ENCODE results near the gene IQUB.
"Not testable (repeated sequence)": the region's sequence is repeated elsewhere in the genome, so short reads cannot be mapped to it uniquely, and the experiment has no call there.

The IQUB gene

GRCh38 chr7:123485187-123485586 lies 49.2 kb downstream of the IQUB start:
- no peak for DNase-seq

- no peak for DNase-seq
Observed at GRCh38 chr7:123484199-123484598, 50.2 kb downstream of the IQUB start.

GRCh38 chr7:123480107-123480506 lies 54.3 kb downstream of the IQUB start:
- no peak for DNase-seq

GRCh38 chr7:123478056-123478455 lies 56.3 kb downstream of the IQUB start:
- DNase-seq = not testable (repeated sequence)

GRCh38 chr7:123472750-123473445 lies 61.5 kb downstream of the IQUB start:
- no peak for DNase-seq

GRCh38 chr7:123472327-123472726 lies 62.1 kb downstream of the IQUB start:
- no peak for DNase-seq

GRCh38 chr7:123468303-123468702 lies 66.1 kb downstream of the IQUB start:
- no peak for DNase-seq

GRCh38 chr7:123463890-123464289 lies 70.5 kb downstream of the IQUB start:
- no peak for DNase-seq

- no peak for DNase-seq
Observed at GRCh38 chr7:123460616-123461015, 73.8 kb downstream of the IQUB start.

- no peak for DNase-seq
Observed at GRCh38 chr7:123455965-123456470, 78.4 kb downstream of the IQUB start.

GRCh38 chr7:123440101-123440548 lies 94.3 kb downstream of the IQUB start:
- no peak for DNase-seq

GRCh38 chr7:123439191-123439590 lies 95.2 kb downstream of the IQUB start:
- no peak for DNase-seq

- DNase-seq = no peak
Observed at GRCh38 chr7:123437447-123437995, 96.9 kb downstream of the IQUB start.

GRCh38 chr7:123435080-123435700 lies 99.2 kb downstream of the IQUB start:
- no peak for DNase-seq

GRCh38 chr7:123433665-123434064 lies 100.7 kb downstream of the IQUB start:
- DNase-seq = no peak

- no peak for DNase-seq
Observed at GRCh38 chr7:123432601-123433000, 101.8 kb downstream of the IQUB start.

- no peak for DNase-seq
Observed at GRCh38 chr7:123431075-123431614, 103.2 kb downstream of the IQUB start.

- DNase-seq = no peak
Observed at GRCh38 chr7:123425246-123425645, 109.1 kb downstream of the IQUB start.

GRCh38 chr7:123424463-123424862 lies 109.9 kb downstream of the IQUB start:
- no peak for DNase-seq

GRCh38 chr7:123423622-123424021 lies 110.8 kb downstream of the IQUB start:
- no peak for DNase-seq

GRCh38 chr7:123417580-123417979 lies 116.8 kb downstream of the IQUB start:
- DNase-seq = no peak

- no peak for DNase-seq
Observed at GRCh38 chr7:123415625-123416024, 118.8 kb downstream of the IQUB start.

GRCh38 chr7:123410273-123410904 lies 124.0 kb downstream of the IQUB start:
- DNase-seq = no peak
